Activated T-helper 17 cell treated with anti-CD3 and anti-CD28 coated beads, Interleukin-2, amount 50 U/mL, for 72 hours (primary cell): ENCODE measurements around the gene MRPL17. TPM values are rescaled to one million over a fixed set of nuclear protein-coding genes. Genes with fewer than 3 reads are reported as not detected.
"Not testable (repeated sequence)": the region's sequence is repeated elsewhere in the genome, so short reads cannot be mapped to it uniquely, and the experiment has no call there.

Experiments
- ATAC-seq: fragments of 150-1000 bp; cut with Tn5 transposase; replicated peaks from 2 replicates; pipeline ENCODE4 v1.10.0; 2021; ENCODE audit warnings: mild to moderate bottlenecking, moderate library complexity
- H3K27ac Mint-ChIP-seq: one replicate; pipeline ENCODE4 v1.8.0; 2022; ENCODE audit warnings: mixed read lengths
- H3K27me3 Mint-ChIP-seq: one replicate; pipeline ENCODE4 v1.8.0; 2022; ENCODE audit warnings: mixed read lengths
- H3K36me3 Mint-ChIP-seq: one replicate; pipeline ENCODE4 v1.8.0; 2022; ENCODE audit warnings: low read depth, mild to moderate bottlenecking, mixed read lengths
- H3K4me1 Mint-ChIP-seq: one replicate; pipeline ENCODE4 v1.8.0; 2022; ENCODE audit warnings: mixed read lengths
- H3K4me3 Mint-ChIP-seq: one replicate; pipeline ENCODE4 v1.8.0; 2022; ENCODE audit warnings: mild to moderate bottlenecking, mixed read lengths
- H3K9me3 Mint-ChIP-seq: one replicate; pipeline ENCODE4 v1.8.0; 2022; ENCODE audit warnings: mixed read lengths
- total RNA-seq, 2 donors: library from RNA; stranded (reverse); gene quantifications; one replicate each; pipeline ENCODE4 v1.2.3, GENCODE V29; 2022

Gene MRPL17
- 10 to 100 TPM; 65.8 to 74.7 TPM for total RNA-seq

- Mint-ChIP-seq H3K27me3 (no peaks in the 10 kb centered on the region), H3K36me3 (peaks cover 47% of the 10 kb centered on the region), H3K4me3 (peak within 1 kb of the TSS; percentile 84), H3K4me1 (peaks cover 20% of the 10 kb centered on the region), H3K9me3 (no peaks in the 10 kb centered on the region), H3K27ac (peak within 1 kb of the TSS; percentile 96)
- ATAC-seq: peak; percentile 97
Observed at GRCh38 chr11:6682936-6683861, at the start of gene MRPL17. MRPL17 (minus strand) TSS chr11:6683340; CDS start chr11:6683296, 44 bp downstream.

GRCh38 chr11:6727971-6728760 is 45.0 kb upstream of the MRPL17 start:
- Mint-ChIP-seq H3K4me3 (peak overlapping the region; percentile 40), H3K4me1 (peaks cover 39% of the 10 kb centered on the region), H3K9me3 (peaks cover 7% of the 10 kb centered on the region), H3K27me3 (no peaks in the 10 kb centered on the region), H3K36me3 (peaks cover 86% of the 10 kb centered on the region), H3K27ac (peak overlapping the region; percentile 45)
- ATAC-seq: no peak

- no peak overlapping the region for H3K27ac Mint-ChIP-seq
- H3K36me3 Mint-ChIP-seq: peaks cover 87% of the 10 kb centered on the region
- ATAC-seq: no peak
- no peak overlapping the region for H3K4me3 Mint-ChIP-seq
- H3K4me1 Mint-ChIP-seq: peaks cover 59% of the 10 kb centered on the region
- peaks cover 15% of the 10 kb centered on the region for H3K9me3 Mint-ChIP-seq
- H3K27me3 Mint-ChIP-seq: no peaks in the 10 kb centered on the region
Observed at GRCh38 chr11:6725386-6725896, 42.3 kb upstream of the MRPL17 start.

GRCh38 chr11:6724013-6724412 is 40.9 kb upstream of the MRPL17 start:
- Mint-ChIP-seq H3K27me3 (no peaks in the 10 kb centered on the region), H3K4me1 (peaks cover 65% of the 10 kb centered on the region), H3K9me3 (peaks cover 21% of the 10 kb centered on the region), H3K4me3 (no peak overlapping the region), H3K27ac (peak overlapping the region; percentile 18), H3K36me3 (peaks cover 84% of the 10 kb centered on the region)
- no peak for ATAC-seq

- Mint-ChIP-seq H3K4me1 (peaks cover 41% of the 10 kb centered on the region), H3K4me3 (peak overlapping the region; percentile 47), H3K27me3 (no peaks in the 10 kb centered on the region), H3K27ac (peak overlapping the region; percentile 44), H3K36me3 (peaks cover 58% of the 10 kb centered on the region), H3K9me3 (peaks cover 21% of the 10 kb centered on the region)
- no peak for ATAC-seq
Observed at GRCh38 chr11:6721343-6721742, 38.2 kb upstream of the MRPL17 start.

- Mint-ChIP-seq H3K36me3 (peaks cover 56% of the 10 kb centered on the region), H3K27ac (no peak overlapping the region), H3K4me3 (no peak overlapping the region), H3K4me1 (peaks cover 34% of the 10 kb centered on the region), H3K9me3 (peaks cover 18% of the 10 kb centered on the region), H3K27me3 (no peaks in the 10 kb centered on the region)
- ATAC-seq: no peak
Observed at GRCh38 chr11:6719576-6719975, 36.4 kb upstream of the MRPL17 start.

GRCh38 chr11:6717426-6717825 is 34.3 kb upstream of the MRPL17 start:
- ATAC-seq: no peak
- Mint-ChIP-seq H3K36me3 (peaks cover 39% of the 10 kb centered on the region), H3K27me3 (no peaks in the 10 kb centered on the region), H3K27ac (no peak overlapping the region), H3K9me3 (peaks cover 14% of the 10 kb centered on the region), H3K4me1 (peaks cover 25% of the 10 kb centered on the region), H3K4me3 (no peak overlapping the region)

GRCh38 chr11:6711552-6711951 is 28.4 kb upstream of the MRPL17 start:
- H3K4me1 Mint-ChIP-seq: peaks cover 20% of the 10 kb centered on the region
- H3K27ac Mint-ChIP-seq, H3K4me3 Mint-ChIP-seq, ATAC-seq, H3K27me3 Mint-ChIP-seq, H3K9me3 Mint-ChIP-seq: not testable (repeated sequence)
- H3K36me3 Mint-ChIP-seq: peaks cover 13% of the 10 kb centered on the region

- Mint-ChIP-seq H3K4me3 (no peak overlapping the region), H3K27ac (peak overlapping the region; percentile 87), H3K36me3 (peaks cover 4% of the 10 kb centered on the region), H3K4me1 (peaks cover 23% of the 10 kb centered on the region), H3K27me3 (no peaks in the 10 kb centered on the region), H3K9me3 (no peaks in the 10 kb centered on the region)
- no peak for ATAC-seq
Observed at GRCh38 chr11:6708876-6709275, 25.7 kb upstream of the MRPL17 start.

GRCh38 chr11:6705905-6706535 is 22.9 kb upstream of the MRPL17 start:
- no peaks in the 10 kb centered on the region for H3K27me3 Mint-ChIP-seq
- H3K4me3 Mint-ChIP-seq: no peak overlapping the region
- H3K4me1 Mint-ChIP-seq: peaks cover 16% of the 10 kb centered on the region
- H3K36me3 Mint-ChIP-seq: peaks cover 4% of the 10 kb centered on the region
- no peaks in the 10 kb centered on the region for H3K9me3 Mint-ChIP-seq
- H3K27ac Mint-ChIP-seq: peak overlapping the region; percentile 31
- peak; percentile 64 for ATAC-seq

GRCh38 chr11:6703247-6704063 is 20.3 kb upstream of the MRPL17 start:
- no peak for ATAC-seq
- Mint-ChIP-seq H3K4me1 (peaks cover 11% of the 10 kb centered on the region), H3K4me3 (no peak overlapping the region), H3K36me3 (peaks cover 4% of the 10 kb centered on the region), H3K27ac (no peak overlapping the region), H3K9me3 (no peaks in the 10 kb centered on the region), H3K27me3 (no peaks in the 10 kb centered on the region)

- not testable (repeated sequence) for H3K4me3 Mint-ChIP-seq, H3K27me3 Mint-ChIP-seq, H3K9me3 Mint-ChIP-seq, H3K36me3 Mint-ChIP-seq, ATAC-seq, H3K27ac Mint-ChIP-seq
- H3K4me1 Mint-ChIP-seq: peaks cover 15% of the 10 kb centered on the region
Observed at GRCh38 chr11:6701955-6702354, 18.8 kb upstream of the MRPL17 start.

- peaks cover 20% of the 10 kb centered on the region for H3K4me1 Mint-ChIP-seq
- H3K36me3 Mint-ChIP-seq: no peaks in the 10 kb centered on the region
- no peaks in the 10 kb centered on the region for H3K9me3 Mint-ChIP-seq
- H3K4me3 Mint-ChIP-seq: peak overlapping the region; percentile 48
- peak; percentile 63 for ATAC-seq
- no peaks in the 10 kb centered on the region for H3K27me3 Mint-ChIP-seq
- peak overlapping the region; percentile 41 for H3K27ac Mint-ChIP-seq
Observed at GRCh38 chr11:6695377-6695776, 12.2 kb upstream of the MRPL17 start.

GRCh38 chr11:6694229-6694535 is 11.0 kb upstream of the MRPL17 start:
- Mint-ChIP-seq H3K27me3 (no peaks in the 10 kb centered on the region), H3K9me3 (no peaks in the 10 kb centered on the region), H3K36me3 (no peaks in the 10 kb centered on the region), H3K27ac (peak overlapping the region; percentile 90), H3K4me3 (peak overlapping the region; percentile 73), H3K4me1 (peaks cover 20% of the 10 kb centered on the region)
- no peak for ATAC-seq
